ENCODE measurements around the gene CUX1. TPM values are rescaled to one million over a fixed set of nuclear protein-coding genes. Genes with fewer than 3 reads are reported as not detected.

The CUX1 gene
- total and polyA plus RNA-seq, 10 of the 15 experiments (the other 5 are each of a cell fraction or from before 2014, with no cell fraction given): 6.1 to 48.6 (median 25.9) TPM

DNA sequence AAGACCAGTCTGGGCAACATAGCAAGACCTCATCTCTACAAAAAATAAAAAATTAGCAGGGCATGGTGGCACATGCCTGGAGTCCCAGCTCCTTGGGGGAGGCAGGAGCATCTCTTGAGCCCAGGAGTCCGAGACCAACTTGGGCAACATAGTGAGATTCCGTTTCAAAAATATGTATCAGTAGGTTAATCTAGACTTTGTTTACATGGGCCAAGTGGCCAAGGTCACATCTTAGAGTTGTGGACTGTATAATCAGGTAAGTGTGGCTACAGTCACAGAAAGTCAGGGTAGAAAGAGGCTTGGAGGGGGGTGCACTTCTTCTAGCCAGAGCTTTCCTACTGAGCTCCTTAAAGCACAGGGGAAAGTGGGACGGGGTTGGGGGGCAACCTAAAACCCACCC is 174.4 kb downstream of the CUX1 start:
- intact Hi-C loops (cut with micrococcal nuclease; ENCODE audit: unreplicated experiment) (loop anchor here (1.0 to 5.0 kb wide), 6 partner anchors 10 to 177 kb away; no protein-coding TSS in a partner anchor), in situ Hi-C loops (cut with MboI) (no loop called here)
- H3K27ac ChIP-seq (ENCODE audit: control insufficient read depth, insufficient read depth): peak overlapping the region; percentile 93
- 83% methylated on average over 3 of the region's 3 CpGs for WGBS (ENCODE audit: insufficient coverage, insufficient replicate concordance, low lambda C conversion rate, missing lambda C conversion rate)
- peaks cover 0 to 4% of the 10 kb centered on the region in 2 experiments; a peak in 3 of 4 replicates for H3K36me3 ChIP-seq (ENCODE audit: control insufficient read depth in 2 of 2, insufficient read depth in 2 of 2, low read length in 1 of 2)
- BruUV-seq (replicated peaks): no TSS peak
- DNase-seq (ENCODE audit: low read depth, low spot score) (no peak), FAIRE-seq (peak; percentile 13), ATAC-seq (no peak)
- no peaks in the 10 kb centered on the region for H3K27me3 ChIP-seq (replicated peaks in 1 of 2; ENCODE audit: control insufficient read depth in 2 of 2, insufficient read depth in 2 of 2, low read length in 1 of 2)
- peaks cover 67% of the 10 kb centered on the region for H3K4me1 ChIP-seq (ENCODE audit: control insufficient read depth, insufficient read depth, low read length)
- ChIA-PET SMC1A (ENCODE audit: uncharacterized antibody, unreplicated experiment) (interaction anchor here (0.7 to 4.8 kb wide), 15 partner anchors 10 to 134 kb away, joined by 3 to 37 read pairs (median 6); no protein-coding TSS in a partner anchor), POLR2A (interaction anchor here (0.7 to 2.5 kb wide), 6 partner anchors 11 to 134 kb away, joined by 3 to 17 read pairs (median 4); no protein-coding TSS in a partner anchor), CTCF (interaction anchor here (0.7 to 3.5 kb wide), 8 partner anchors 10 to 245 kb away, joined by 3 to 11 read pairs (median 6); no protein-coding TSS in a partner anchor), RAD21 (ENCODE audit: unreplicated experiment) (interaction anchor here (0.9 to 5.8 kb wide), 19 partner anchors 10 to 315 kb away, joined by 3 to 46 read pairs (median 6); no protein-coding TSS in a partner anchor)
- peaks cover 17% of the 10 kb centered on the region for H3K79me2 ChIP-seq (ENCODE audit: control insufficient read depth, insufficient read depth, low read length)
- H3K4me2 ChIP-seq (ENCODE audit: control insufficient read depth, insufficient read depth): peak overlapping the region; percentile 76
- no peak overlapping the region for H2AFZ ChIP-seq (ENCODE audit: control insufficient read depth, low read depth, low read length)
- H3K9ac ChIP-seq (ENCODE audit: control insufficient read depth, insufficient read depth, low read length): peak overlapping the region; percentile 45
- no peaks in the 10 kb centered on the region for H3K9me3 ChIP-seq (replicated peaks; ENCODE audit: control insufficient read depth, insufficient read depth, low read length)
- TF ChIP-seq DPF2 (IDR thresholded peaks at IDR 0.05): no peak
- no peak for TF ChIP-seq TAF1 (IDR thresholded peaks at IDR 0.05; ENCODE audit: borderline replicate concordance, low read depth, low read length)
- TF ChIP-seq SIN3A (IDR thresholded peaks at IDR 0.05; ENCODE audit: low read depth, low read length): no peak
- TF ChIP-seq, protein P1, sequence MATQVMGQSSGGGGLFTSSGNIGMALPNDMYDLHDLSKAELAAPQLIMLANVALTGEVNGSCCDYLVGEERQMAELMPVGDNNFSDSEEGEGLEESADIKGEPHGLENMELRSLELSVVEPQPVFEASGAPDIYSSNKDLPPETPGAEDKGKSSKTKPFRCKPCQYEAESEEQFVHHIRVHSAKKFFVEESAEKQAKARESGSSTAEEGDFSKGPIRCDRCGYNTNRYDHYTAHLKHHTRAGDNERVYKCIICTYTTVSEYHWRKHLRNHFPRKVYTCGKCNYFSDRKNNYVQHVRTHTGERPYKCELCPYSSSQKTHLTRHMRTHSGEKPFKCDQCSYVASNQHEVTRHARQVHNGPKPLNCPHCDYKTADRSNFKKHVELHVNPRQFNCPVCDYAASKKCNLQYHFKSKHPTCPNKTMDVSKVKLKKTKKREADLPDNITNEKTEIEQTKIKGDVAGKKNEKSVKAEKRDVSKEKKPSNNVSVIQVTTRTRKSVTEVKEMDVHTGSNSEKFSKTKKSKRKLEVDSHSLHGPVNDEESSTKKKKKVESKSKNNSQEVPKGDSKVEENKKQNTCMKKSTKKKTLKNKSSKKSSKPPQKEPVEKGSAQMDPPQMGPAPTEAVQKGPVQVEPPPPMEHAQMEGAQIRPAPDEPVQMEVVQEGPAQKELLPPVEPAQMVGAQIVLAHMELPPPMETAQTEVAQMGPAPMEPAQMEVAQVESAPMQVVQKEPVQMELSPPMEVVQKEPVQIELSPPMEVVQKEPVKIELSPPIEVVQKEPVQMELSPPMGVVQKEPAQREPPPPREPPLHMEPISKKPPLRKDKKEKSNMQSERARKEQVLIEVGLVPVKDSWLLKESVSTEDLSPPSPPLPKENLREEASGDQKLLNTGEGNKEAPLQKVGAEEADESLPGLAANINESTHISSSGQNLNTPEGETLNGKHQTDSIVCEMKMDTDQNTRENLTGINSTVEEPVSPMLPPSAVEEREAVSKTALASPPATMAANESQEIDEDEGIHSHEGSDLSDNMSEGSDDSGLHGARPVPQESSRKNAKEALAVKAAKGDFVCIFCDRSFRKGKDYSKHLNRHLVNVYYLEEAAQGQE (IDR thresholded peaks at IDR 0.05; ENCODE audit: low read depth, low read length): no peak
- TF ChIP-seq LARP7 (IDR thresholded peaks at IDR 0.05): no peak
- no peak for TF ChIP-seq RBBP5 (conservative IDR thresholded peaks at IDR 0.05)
- no peak for TF ChIP-seq FOXM1 (IDR thresholded peaks at IDR 0.05; ENCODE audit: low read depth, low read length)
- no peak for TF ChIP-seq RAD51 (IDR thresholded peaks at IDR 0.05)
- no peak for TF ChIP-seq RAD21 (IDR thresholded peaks at IDR 0.05; ENCODE audit: insufficient read depth, low read depth, low read length)
- TF ChIP-seq, protein P2, sequence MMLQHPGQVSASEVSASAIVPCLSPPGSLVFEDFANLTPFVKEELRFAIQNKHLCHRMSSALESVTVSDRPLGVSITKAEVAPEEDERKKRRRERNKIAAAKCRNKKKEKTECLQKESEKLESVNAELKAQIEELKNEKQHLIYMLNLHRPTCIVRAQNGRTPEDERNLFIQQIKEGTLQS (IDR thresholded peaks at IDR 0.05; ENCODE audit: borderline replicate concordance, extremely low read depth, low read depth, low read length): no peak
- no peak for TF ChIP-seq RB1 (IDR thresholded peaks at IDR 0.05; ENCODE audit: borderline replicate concordance)
- TF ChIP-seq SPI1 (IDR thresholded peaks at IDR 0.05; ENCODE audit: borderline replicate concordance, insufficient read depth, low read depth, low read length): no peak
- no peak for TF ChIP-seq EED (IDR thresholded peaks at IDR 0.05; ENCODE audit: low read depth)
- TF ChIP-seq RUNX3 (IDR thresholded peaks at IDR 0.05; ENCODE audit: low read length): no peak
- H4K20me1 ChIP-seq (ENCODE audit: control insufficient read depth, insufficient read depth): no peaks in the 10 kb centered on the region
- peak overlapping the region; percentile 50; the same call in 1 of the 2 replicates for H3K4me3 ChIP-seq
